Left ventricle myocardium inferior (tissue), 1 donor: ENCODE measurements around the gene ADAM8. TPM values are rescaled to one million over a fixed set of nuclear protein-coding genes. Genes with fewer than 3 reads are reported as not detected.
"Not testable (repeated sequence)": the region's sequence is repeated elsewhere in the genome, so short reads cannot be mapped to it uniquely, and the experiment has no call there.

ENCODE experiments used
- DNase-seq: peaks from one replicate; pipeline ENCODE4 v3.0.0-alpha.2; 2020
- H3K27ac ChIP-seq: fragments of 200-600 bp; replicated peaks from 2 replicates; pipeline ENCODE4 v1.8.0; 2021
- H3K27me3 ChIP-seq: fragments of 200-600 bp; 2 replicates; pipeline ENCODE4 v1.8.0; 2021; ENCODE audit warnings: low read depth
- H3K36me3 ChIP-seq: fragments of 200-600 bp; 2 replicates; pipeline ENCODE4 v1.8.0; 2021
- H3K4me1 ChIP-seq: fragments of 200-600 bp; 2 replicates; pipeline ENCODE4 v1.8.0; 2021
- H3K4me3 ChIP-seq: fragments of 200-600 bp; 2 replicates; pipeline ENCODE4 v1.8.0; 2021; ENCODE audit warnings: mild to moderate bottlenecking, moderate library complexity
- H3K9me3 ChIP-seq: fragments of 200-600 bp; replicated peaks from 2 replicates; pipeline ENCODE4 v1.8.0; 2021
- CTCF ChIP-seq: fragments of 200-600 bp; IDR thresholded peaks from 2 replicates; pipeline ENCODE4 v1.8.0; 2021; ENCODE audit warnings: antibody characterized with exemption, mild to moderate bottlenecking, borderline replicate concordance
- intact Hi-C: fragments of 100-400 bp; cut with micrococcal nuclease; formaldehyde crosslinking; loops from one replicate; pipeline ENCODE4 v1.11.0; 2022
- long read RNA-seq: library from polyadenylated mRNA; unstranded; transcript quantifications from one replicate; pipeline ENCODE4 v2.0.0, GENCODE V29; 2021
- total RNA-seq: library from RNA; stranded (reverse); fragmentation: NEBNext Ultra II Directional; extraction: Animal tissue kit (Norgen Biotek cat#: 25700); gene quantifications from one replicate; pipeline ENCODE4 v1.2.1, GENCODE V29; 2021
- donor health status: DM: no; HTN: yes; CAD: no; lungs with severe emphysema.

The ADAM8 gene
- total RNA-seq: 1.4 TPM
- long read RNA-seq, partial matches to known transcripts: 0 of 1 reads
- long read RNA-seq, other reads (novel, unspliced or antisense): 1 of 1 reads

GRCh38 chr10:133276435-133277201 is at the start of gene ADAM8:
Gene ADAM8, minus strand, starts transcription at chr10:133276868. Its CDS starts 51 bp downstream, at chr10:133276817.
- TF ChIP-seq CTCF: no peak
- no peak within 1 kb of the TSS for H3K27ac ChIP-seq
- H3K4me3 ChIP-seq: peak within 1 kb of the TSS; percentile 34
- H3K4me1 ChIP-seq: peaks cover 14% of the 10 kb centered on the region
- H3K9me3 ChIP-seq: no peaks in the 10 kb centered on the region
- peaks cover 27% of the 10 kb centered on the region for H3K36me3 ChIP-seq
- intact Hi-C loops: no loop called here
- peaks cover 39% of the 10 kb centered on the region for H3K27me3 ChIP-seq
- DNase-seq: no peak

- Histone ChIP-seq H3K4me3 (peak overlapping the region; percentile 61), H3K4me1 (peaks cover 24% of the 10 kb centered on the region), H3K9me3 (peaks cover under 1% of the 10 kb centered on the region), H3K36me3 (no peaks in the 10 kb centered on the region), H3K27ac (no peak overlapping the region), H3K27me3 (peaks cover 80% of the 10 kb centered on the region)
- intact Hi-C loops: loop anchor here (5.0 kb wide), 1 partner anchor 281 kb away; no protein-coding TSS in a partner anchor
- no peak for DNase-seq
- no peak for TF ChIP-seq CTCF
Observed at GRCh38 chr10:133326223-133326551, 49.5 kb upstream of the ADAM8 start.

GRCh38 chr10:133325440-133326222 is 49.0 kb upstream of the ADAM8 start:
- H3K4me3 ChIP-seq: peak overlapping the region; percentile 61
- H3K9me3 ChIP-seq: peaks cover 4% of the 10 kb centered on the region
- DNase-seq: no peak
- no peak for TF ChIP-seq CTCF
- no peaks in the 10 kb centered on the region for H3K36me3 ChIP-seq
- H3K27ac ChIP-seq: no peak overlapping the region
- peaks cover 24% of the 10 kb centered on the region for H3K4me1 ChIP-seq
- intact Hi-C loops: loop anchor here (5.0 kb wide), 1 partner anchor 282 kb away; no protein-coding TSS in a partner anchor
- H3K27me3 ChIP-seq: peaks cover 80% of the 10 kb centered on the region

GRCh38 chr10:133324857-133325260 is 48.2 kb upstream of the ADAM8 start:
- no peak for DNase-seq
- H3K27me3 ChIP-seq: peaks cover 84% of the 10 kb centered on the region
- TF ChIP-seq CTCF: no peak
- H3K27ac ChIP-seq: no peak overlapping the region
- H3K36me3 ChIP-seq: no peaks in the 10 kb centered on the region
- H3K9me3 ChIP-seq: peaks cover 4% of the 10 kb centered on the region
- peaks cover 21% of the 10 kb centered on the region for H3K4me1 ChIP-seq
- H3K4me3 ChIP-seq: peak overlapping the region; percentile 61
- intact Hi-C loops: loop anchor here (5.0 kb wide), 1 partner anchor 282 kb away; no protein-coding TSS in a partner anchor

- no peak overlapping the region for H3K27ac ChIP-seq
- intact Hi-C loops: no loop called here
- no peak for TF ChIP-seq CTCF
- peaks cover 4% of the 10 kb centered on the region for H3K9me3 ChIP-seq
- peak overlapping the region; percentile 61 for H3K4me3 ChIP-seq
- DNase-seq: peak; percentile 52
- peaks cover 84% of the 10 kb centered on the region for H3K27me3 ChIP-seq
- peaks cover 17% of the 10 kb centered on the region for H3K4me1 ChIP-seq
- no peaks in the 10 kb centered on the region for H3K36me3 ChIP-seq
Observed at GRCh38 chr10:133324198-133324792, 47.6 kb upstream of the ADAM8 start.

GRCh38 chr10:133322064-133322709 is 45.5 kb upstream of the ADAM8 start:
- H3K27me3 ChIP-seq: peaks cover 72% of the 10 kb centered on the region
- intact Hi-C loops, DNase-seq: not testable (repeated sequence)

GRCh38 chr10:133320852-133321422 is 44.3 kb upstream of the ADAM8 start:
- H3K4me3 ChIP-seq, H3K9me3 ChIP-seq, H3K36me3 ChIP-seq, H3K27ac ChIP-seq, intact Hi-C loops, DNase-seq: not testable (repeated sequence)
- Histone ChIP-seq H3K4me1 (peaks cover 20% of the 10 kb centered on the region), H3K27me3 (peaks cover 60% of the 10 kb centered on the region)

More at GRCh38 chr10:133322064-133322709, 45.5 kb upstream of the ADAM8 start:
- peaks cover 24% of the 10 kb centered on the region for H3K4me1 ChIP-seq
- H3K36me3 ChIP-seq, H3K27ac ChIP-seq, H3K4me3 ChIP-seq, H3K9me3 ChIP-seq: not testable (repeated sequence)
